Bronchial epithelial cell (primary cell): ENCODE measurements around the gene PSD2. TPM values are rescaled to one million over a fixed set of nuclear protein-coding genes. Genes with fewer than 3 reads are reported as not detected.

Source experiments
- DNase-seq: peaks from one replicate; pipeline ENCODE4 v3.0.0-alpha.2; 2010; ENCODE audit warnings: low read depth
- FAIRE-seq: peaks from 2 replicates; lab custom pipeline; 2011; peaks lifted over from hg19 to GRCh38; lab: Jason Lieb, UNC
- H3K27me3 ChIP-seq: 2 replicates; pipeline ENCODE4 v1.5.1; 2011; ENCODE audit warnings: low read length; ENCODE audit not compliant: control insufficient read depth, insufficient read depth
- H3K36me3 ChIP-seq: 2 replicates; pipeline ENCODE4 v1.5.1; 2011; ENCODE audit warnings: low read length; ENCODE audit not compliant: control insufficient read depth, insufficient read depth
- H3K4me3 ChIP-seq: 2 replicates; pipeline ENCODE4 v1.5.1; 2011; ENCODE audit warnings: mild to moderate bottlenecking, low read depth, low read length, control low read depth
- total RNA-seq: library from RNA; depleted of rRNA; stranded (reverse); fragments of >200 nt; gene quantifications from 2 replicates; pipeline ENCODE4 v1.2.1, GENCODE V29; 2014
- TF ChIP-seq, protein P1 (sequence below): IDR thresholded peaks from 2 replicates; pipeline ENCODE4 v1.5.1; 2011; ENCODE audit warnings: mild to moderate bottlenecking, moderate library complexity, low read length, control low read depth, inconsistent platforms; ENCODE audit not compliant: insufficient read depth, severe bottlenecking

Gene PSD2
- total RNA-seq, 1 donor from 2014 or later: under 0.01 TPM

DNA sequence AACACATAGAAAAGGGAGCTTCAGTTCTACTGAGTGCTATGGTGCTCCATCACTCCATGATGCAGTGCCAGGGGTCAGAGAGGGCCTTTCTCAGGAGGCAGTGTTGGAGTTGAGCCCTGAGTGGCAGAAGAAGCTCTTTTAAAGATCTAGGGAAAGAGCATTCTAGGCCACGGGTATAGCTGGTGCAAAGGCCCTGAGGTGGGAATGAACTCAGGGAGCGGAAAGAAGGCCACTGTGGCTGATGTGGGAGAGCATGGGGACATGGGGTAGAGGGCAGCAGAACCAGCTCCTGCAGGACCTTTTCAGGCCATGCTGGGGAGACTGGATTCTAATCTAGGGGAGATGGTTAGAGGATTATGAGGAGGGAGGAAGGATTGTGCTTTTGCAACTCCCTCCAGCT lies 9.9 kb downstream of the PSD2 start:
- TF ChIP-seq, protein P1, sequence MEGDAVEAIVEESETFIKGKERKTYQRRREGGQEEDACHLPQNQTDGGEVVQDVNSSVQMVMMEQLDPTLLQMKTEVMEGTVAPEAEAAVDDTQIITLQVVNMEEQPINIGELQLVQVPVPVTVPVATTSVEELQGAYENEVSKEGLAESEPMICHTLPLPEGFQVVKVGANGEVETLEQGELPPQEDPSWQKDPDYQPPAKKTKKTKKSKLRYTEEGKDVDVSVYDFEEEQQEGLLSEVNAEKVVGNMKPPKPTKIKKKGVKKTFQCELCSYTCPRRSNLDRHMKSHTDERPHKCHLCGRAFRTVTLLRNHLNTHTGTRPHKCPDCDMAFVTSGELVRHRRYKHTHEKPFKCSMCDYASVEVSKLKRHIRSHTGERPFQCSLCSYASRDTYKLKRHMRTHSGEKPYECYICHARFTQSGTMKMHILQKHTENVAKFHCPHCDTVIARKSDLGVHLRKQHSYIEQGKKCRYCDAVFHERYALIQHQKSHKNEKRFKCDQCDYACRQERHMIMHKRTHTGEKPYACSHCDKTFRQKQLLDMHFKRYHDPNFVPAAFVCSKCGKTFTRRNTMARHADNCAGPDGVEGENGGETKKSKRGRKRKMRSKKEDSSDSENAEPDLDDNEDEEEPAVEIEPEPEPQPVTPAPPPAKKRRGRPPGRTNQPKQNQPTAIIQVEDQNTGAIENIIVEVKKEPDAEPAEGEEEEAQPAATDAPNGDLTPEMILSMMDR: no peak
- Histone ChIP-seq H3K4me3 (no peak overlapping the region), H3K27me3 (no peaks in the 10 kb centered on the region), H3K36me3 (no peaks in the 10 kb centered on the region)
- no peak for FAIRE-seq
- DNase-seq: no peak

DNA sequence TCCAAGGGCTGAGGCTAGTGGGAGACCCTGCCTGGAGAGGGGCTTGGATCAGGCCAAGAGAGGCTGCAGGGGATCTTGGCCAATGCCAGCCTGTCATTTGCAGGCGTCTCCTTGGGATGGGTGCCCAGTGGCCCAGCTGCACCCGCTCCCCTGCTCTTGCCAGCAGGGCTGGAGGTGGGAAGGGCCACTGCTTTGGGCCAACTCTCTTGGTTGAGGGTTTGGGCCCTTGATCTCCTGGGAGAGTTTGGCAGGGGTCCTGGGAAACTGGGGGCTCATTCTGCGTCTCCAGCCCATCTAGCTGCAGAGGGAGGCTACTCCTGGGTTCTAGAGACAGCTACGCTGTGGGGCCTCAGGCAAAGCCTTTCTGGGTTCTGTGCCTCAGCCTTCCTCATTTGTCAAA lies 10.5 kb downstream of the PSD2 start:
- H3K27me3 ChIP-seq: no peaks in the 10 kb centered on the region
- DNase-seq (no peak), FAIRE-seq (no peak)
- H3K36me3 ChIP-seq: no peaks in the 10 kb centered on the region
- H3K4me3 ChIP-seq: no peak overlapping the region
- TF ChIP-seq, protein P1: no peak

DNA sequence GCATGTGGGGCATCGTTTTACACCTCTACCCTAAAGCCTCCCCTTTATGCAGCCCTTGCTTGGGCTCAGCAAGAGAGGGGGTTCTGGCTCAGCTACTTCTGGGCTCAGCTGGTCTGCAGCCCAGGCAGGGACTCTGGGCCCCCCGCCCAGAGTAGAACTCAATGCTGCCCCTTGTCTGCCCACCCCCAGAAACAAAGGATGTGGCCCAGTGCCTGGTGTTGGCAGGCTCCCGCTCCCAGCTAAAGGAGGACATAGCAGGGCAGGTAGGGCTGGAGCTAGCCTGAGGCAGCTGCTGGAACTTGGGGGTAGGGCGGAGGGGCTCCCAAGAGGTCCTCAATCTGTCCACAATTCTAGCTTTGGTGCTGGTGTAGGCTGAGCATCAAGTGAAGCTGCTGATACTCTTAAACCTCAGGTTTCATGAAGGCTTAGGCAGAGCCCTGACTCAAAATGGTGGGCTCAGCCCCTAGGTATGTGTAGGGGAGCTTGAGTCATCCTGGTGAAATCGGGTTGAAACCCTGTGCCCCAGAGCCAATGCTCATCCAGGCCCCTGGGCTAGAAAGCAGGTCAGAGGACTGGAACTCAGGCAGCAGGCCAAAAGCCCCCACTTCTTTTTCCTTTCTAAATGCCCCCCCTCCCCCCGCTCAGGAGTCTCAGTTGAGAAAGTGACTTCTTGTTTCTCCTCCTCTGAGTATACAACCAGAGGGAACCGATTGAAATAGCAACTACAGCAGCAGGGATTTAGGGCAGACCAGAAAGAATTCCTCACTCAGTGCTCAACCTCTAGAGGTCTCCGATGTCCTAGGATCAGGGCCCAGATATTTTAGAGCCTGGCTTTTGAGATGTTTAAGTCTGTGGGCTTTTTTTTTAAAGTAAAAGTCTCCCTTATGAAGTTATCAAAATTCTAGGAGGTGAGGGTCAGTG lies 11.4 kb downstream of the PSD2 start:
- H3K36me3 ChIP-seq: no peaks in the 10 kb centered on the region
- no peak overlapping the region for H3K4me3 ChIP-seq
- TF ChIP-seq, protein P1: no peak
- DNase-seq (no peak), FAIRE-seq (no peak)
- H3K27me3 ChIP-seq: no peaks in the 10 kb centered on the region

DNA sequence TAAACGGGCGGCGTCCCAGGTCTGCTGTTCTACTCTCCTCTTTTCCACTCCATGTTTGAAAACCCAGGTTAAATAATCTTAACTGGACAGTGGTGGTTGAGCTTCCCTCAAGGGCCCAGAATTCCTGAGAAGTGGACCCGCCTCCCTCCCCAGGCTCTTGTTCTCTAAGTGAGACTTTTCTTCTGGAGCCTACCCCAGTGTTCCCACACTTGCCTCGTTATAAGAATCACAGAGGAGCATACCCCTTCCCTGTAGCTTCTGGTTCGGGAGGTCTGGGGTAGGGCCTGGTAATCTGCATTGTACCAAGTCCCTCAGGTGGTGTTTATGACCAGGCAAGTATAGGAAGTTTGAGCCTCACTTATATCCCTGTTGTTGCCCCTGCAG lies 12.0 kb downstream of the PSD2 start:
- Histone ChIP-seq H3K27me3 (no peaks in the 10 kb centered on the region), H3K4me3 (no peak overlapping the region), H3K36me3 (no peaks in the 10 kb centered on the region)
- FAIRE-seq: no peak
- no peak for DNase-seq
- TF ChIP-seq, protein P1: no peak

DNA sequence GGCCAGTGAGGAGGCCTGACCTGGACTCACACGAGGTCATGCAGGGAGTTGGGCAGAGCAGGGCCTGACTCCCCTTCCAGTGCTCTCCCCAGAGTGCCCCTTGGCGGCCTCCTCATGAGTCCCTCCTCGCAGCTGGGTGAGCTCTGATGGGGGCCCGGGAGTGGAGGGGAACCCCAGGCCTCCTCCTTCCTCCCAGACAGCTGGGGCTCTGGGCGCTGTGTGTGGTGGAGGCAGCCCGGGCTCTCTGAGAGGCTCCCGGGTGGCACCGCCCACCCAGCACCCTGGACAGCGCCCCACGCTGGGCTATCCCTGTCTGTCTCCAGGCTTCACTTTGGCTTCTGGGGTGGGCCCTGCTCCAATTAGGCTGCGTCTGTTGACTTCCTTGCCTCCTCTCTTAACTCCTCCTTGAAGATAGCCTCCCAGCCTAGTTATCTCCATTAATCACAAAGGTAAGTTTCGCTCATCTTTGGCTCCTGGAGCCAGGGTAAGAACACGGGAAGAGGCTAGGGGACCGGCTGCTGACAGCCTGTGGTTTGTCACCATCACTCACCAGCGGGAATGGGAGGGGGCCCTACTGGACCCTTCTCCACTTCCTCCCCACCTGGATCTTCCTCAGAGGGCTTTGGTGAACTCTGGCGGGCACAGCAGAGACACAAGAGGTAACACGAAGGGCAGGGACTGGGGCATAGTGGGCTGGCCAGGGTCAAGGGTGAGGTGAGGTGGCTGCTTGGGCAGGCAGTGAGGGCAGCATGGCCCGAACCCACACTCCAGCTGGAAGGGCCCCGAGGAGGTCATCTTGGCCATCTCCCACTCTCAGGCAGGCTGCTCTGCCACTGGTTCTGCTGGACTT lies 13.1 kb downstream of the PSD2 start:
- Histone ChIP-seq H3K4me3 (no peak overlapping the region), H3K27me3 (no peaks in the 10 kb centered on the region), H3K36me3 (no peaks in the 10 kb centered on the region)
- TF ChIP-seq, protein P1: no peak
- FAIRE-seq (no peak), DNase-seq (peak; percentile 18)
